HEK293 (cell line): ENCODE measurements around the gene NPY.
A peak's percentile ranks its signal among the peaks of the same experiment; 100 is the strongest.

Source experiments
- CTCF ChIA-PET: fragments of 350-600 bp; formaldehyde crosslinking; extraction: SDS; loops from one replicate; lab custom pipeline; 2021; ENCODE audit warnings: antibody characterized with exemption; lab: Yijun Ruan, JAX
- POLR2A ChIA-PET: fragments of 300-600 bp; formaldehyde crosslinking; extraction: SDS; loops from one replicate; lab custom pipeline; 2020; ENCODE audit warnings: antibody characterized with exemption, inconsistent platforms; lab: Yijun Ruan, JAX
- H3K27ac ChIP-seq: fragments of 200-500 bp; sonication (Bioruptor generic); 2 replicates; pipeline ENCODE4 v1.5.1; 2014; ENCODE audit warnings: low read depth, low read length, control low read depth, inconsistent platforms; ENCODE audit errors: extremely low read depth
- H3K36me3 ChIP-seq, 2 experiments: fragments of 200-500 bp in 1 of 2; sonication (Bioruptor generic) in 1 of 2; 1 replicate in 1 of 2; 2 replicates in 1 of 2; pipeline ENCODE4 v1.5.1; 2014 to 2017; ENCODE audit warnings: inconsistent platforms in 2 of 2, low read length in 2 of 2; ENCODE audit not compliant: control insufficient read depth in 2 of 2, insufficient read depth in 1 of 2
- H3K4me1 ChIP-seq: fragments of 200-500 bp; sonication (Bioruptor generic); 2 replicates; pipeline ENCODE4 v1.5.1; 2014; ENCODE audit warnings: mild to moderate bottlenecking, low read length, inconsistent platforms; ENCODE audit not compliant: control insufficient read depth, insufficient read depth
- H3K4me3 ChIP-seq: 2 replicates; pipeline ENCODE4 v1.5.1; 2011; ENCODE audit warnings: low read depth, mild to moderate bottlenecking, control low read depth, low read length, moderate library complexity
- H3K9me3 ChIP-seq: fragments of 200-500 bp; sonication (Bioruptor generic); 2 replicates; pipeline ENCODE4 v1.5.1; 2014; ENCODE audit warnings: low read depth, low read length, inconsistent platforms; ENCODE audit not compliant: control insufficient read depth, insufficient read depth
- CTCF ChIP-seq: fragments of 450-650 bp; formaldehyde crosslinking; IDR thresholded peaks from 2 replicates; pipeline ENCODE4 v1.5.1; 2016; ENCODE audit warnings: missing biosample characterization, missing genetic modification characterization
- HOXC10 ChIP-seq: sonication (generic); formaldehyde crosslinking; IDR thresholded peaks from 2 replicates; pipeline ENCODE4 v1.8.1; 2023; ENCODE audit warnings: mild to moderate bottlenecking, missing genetic modification reagents
- HOXD13 ChIP-seq: sonication (generic); formaldehyde crosslinking; IDR thresholded peaks from 2 replicates; pipeline ENCODE4 v1.8.0; 2022; ENCODE audit warnings: missing genetic modification reagents, borderline replicate concordance
- PRDM10 ChIP-seq: fragments of 450-650 bp; formaldehyde crosslinking; IDR thresholded peaks from 2 replicates; pipeline ENCODE4 v1.5.1; 2016; ENCODE audit warnings: missing biosample characterization, missing genetic modification characterization
- ZNF24 ChIP-seq: fragments of 450-650 bp; formaldehyde crosslinking; IDR thresholded peaks from 2 replicates; pipeline ENCODE4 v1.5.1; 2016; ENCODE audit warnings: missing biosample characterization, missing genetic modification characterization
- ZNF423 ChIP-seq: fragments of 450-650 bp; formaldehyde crosslinking; IDR thresholded peaks from 2 replicates; pipeline ENCODE4 v1.5.1; 2016; ENCODE audit warnings: missing biosample characterization, missing genetic modification characterization
- ZNF426 ChIP-seq: fragments of 450-650 bp; formaldehyde crosslinking; IDR thresholded peaks from 2 replicates; pipeline ENCODE4 v1.5.1; 2017; ENCODE audit warnings: missing biosample characterization, missing genetic modification characterization, mild to moderate bottlenecking, inconsistent platforms, moderate library complexity
- ZNF518A ChIP-seq: fragments of 450-650 bp; formaldehyde crosslinking; conservative IDR thresholded peaks from 2 replicates; pipeline ENCODE4 v1.5.1; 2016; ENCODE audit warnings: low read depth, missing biosample characterization, missing genetic modification characterization
- ZNF623 ChIP-seq: fragments of 450-650 bp; formaldehyde crosslinking; IDR thresholded peaks from 2 replicates; pipeline ENCODE4 v1.5.1; 2016; ENCODE audit warnings: missing biosample characterization, missing genetic modification characterization
- ZNF776 ChIP-seq: fragments of 450-650 bp; formaldehyde crosslinking; IDR thresholded peaks from 2 replicates; pipeline ENCODE4 v1.5.0; 2017; ENCODE audit warnings: missing biosample characterization, missing genetic modification characterization, borderline replicate concordance
- ZNF777 ChIP-seq: fragments of 450-650 bp; formaldehyde crosslinking; IDR thresholded peaks from 2 replicates; pipeline ENCODE4 v1.5.1; 2017; ENCODE audit warnings: missing biosample characterization, missing genetic modification characterization, borderline replicate concordance

Gene NPY

GRCh38 chr7:24336461-24336860, 52.5 kb downstream of the NPY start (continued):
- TF ChIP-seq ZNF518A (no peak), ZNF423 (tag by site-specific recombination) (no peak), HOXC10 (CRISPR knock-in tag) (no peak), HOXD13 (CRISPR knock-in tag) (no peak), ZNF24 (tag by site-specific recombination) (no peak)

GRCh38 chr7:24337180-24337579, 53.2 kb downstream of the NPY start:
- H3K36me3 ChIP-seq: no peaks in the 10 kb centered on the region
- no peak overlapping the region for H3K4me3 ChIP-seq
- POLR2A ChIA-PET: no interaction called here
- CTCF ChIA-PET: interaction anchor here (0.6 to 1.1 kb wide), 2 partner anchors 15 to 857 kb away, joined by 3 read pairs; no protein-coding TSS in a partner anchor
- no peaks in the 10 kb centered on the region for H3K4me1 ChIP-seq
- H3K9me3 ChIP-seq: no peaks in the 10 kb centered on the region
- no peak for TF ChIP-seq ZNF776 (tag by site-specific recombination)
- TF ChIP-seq ZNF426 (tag by site-specific recombination): no peak
- no peak for TF ChIP-seq ZNF777 (tag by site-specific recombination)
- no peak for TF ChIP-seq CTCF (tag by site-specific recombination)
- H3K27ac ChIP-seq: no peak overlapping the region

GRCh38 chr7:24339575-24339974, 55.6 kb downstream of the NPY start:
- H3K4me3 ChIP-seq: no peak overlapping the region
- H3K9me3 ChIP-seq: no peaks in the 10 kb centered on the region
- H3K4me1 ChIP-seq: no peaks in the 10 kb centered on the region
- TF ChIP-seq ZNF623 (tag by site-specific recombination) (peak; percentile 66), PRDM10 (tag by site-specific recombination) (no peak)
- POLR2A ChIA-PET: no interaction called here
- H3K36me3 ChIP-seq: no peaks in the 10 kb centered on the region
- H3K27ac ChIP-seq: no peak overlapping the region
- CTCF ChIA-PET: no interaction called here
